A673 (cell line): ENCODE results near the gene TAGLN2. TPM values are rescaled to one million over a fixed set of nuclear protein-coding genes. Genes with fewer than 3 reads are reported as not detected.

Source experiments
- BruUV-seq: library from RNA; stranded (reverse); fragments of 400-500 nt; replicated peaks from 2 replicates; lab custom pipeline; 2021; lab: Mats Ljungman, UMichigan
- CTCF ChIA-PET: fragments of 300-600 bp; sonication (Branson Sonifier 250); formaldehyde crosslinking; loops from one replicate; lab custom pipeline; 2022; ENCODE audit warnings: antibody characterized with exemption; lab: Charles Lee
- POLR2A ChIA-PET: fragments of 300-600 bp; sonication (Branson Sonifier 250); formaldehyde crosslinking; loops from one replicate; lab custom pipeline; 2022; ENCODE audit warnings: antibody characterized with exemption; ENCODE audit not compliant: low non-redundant PET; lab: Charles Lee
- DNase-seq: peaks from one replicate; pipeline ENCODE4 v3.0.0-alpha.2; 2015; ENCODE audit warnings: low spot score
- H3K27ac ChIP-seq: fragments of 200-600 bp; sonication (generic); 2 replicates; pipeline ENCODE4 v1.5.1; 2016; ENCODE audit warnings: mixed run types, low read depth, mild to moderate bottlenecking, mixed read lengths, antibody characterized with exemption, low read length; ENCODE audit not compliant: poor library complexity, severe bottlenecking
- H3K27me3 ChIP-seq: fragments of 200-600 bp; sonication (generic); replicated peaks from 2 replicates; pipeline ENCODE4 v1.6.1; 2017; ENCODE audit warnings: mixed run types, low read depth, mild to moderate bottlenecking, mixed read lengths, antibody characterized with exemption, low read length; ENCODE audit not compliant: insufficient read depth, poor library complexity
- H3K36me3 ChIP-seq: fragments of 200-600 bp; sonication (generic); 2 replicates; pipeline ENCODE4 v1.6.1; 2016; ENCODE audit warnings: mixed run types, mild to moderate bottlenecking, mixed read lengths, antibody characterized with exemption, low read length; ENCODE audit not compliant: insufficient read depth, poor library complexity, severe bottlenecking
- H3K4me1 ChIP-seq: fragments of 200-600 bp; sonication (generic); 2 replicates; pipeline ENCODE4 v1.6.1; 2017; ENCODE audit warnings: mixed run types, mild to moderate bottlenecking, mixed read lengths, antibody characterized with exemption, low read length; ENCODE audit not compliant: insufficient read depth, poor library complexity, severe bottlenecking
- H3K4me3 ChIP-seq: fragments of 200-600 bp; sonication (generic); 2 replicates; pipeline ENCODE4 v1.5.1; 2016; ENCODE audit warnings: low read depth, mixed run types, mild to moderate bottlenecking, mixed read lengths, low read length; ENCODE audit not compliant: poor library complexity, severe bottlenecking
- H3K9me3 ChIP-seq: fragments of 200-600 bp; sonication (generic); 2 replicates; pipeline ENCODE4 v1.6.1; 2016; ENCODE audit warnings: mixed run types, low read depth, mild to moderate bottlenecking, mixed read lengths, antibody characterized with exemption, low read length; ENCODE audit not compliant: poor library complexity, severe bottlenecking
- EZH2 ChIP-seq: fragments of 200-600 bp; sonication (generic); IDR thresholded peaks from 2 replicates; pipeline ENCODE4 v1.6.1; 2017; ENCODE audit warnings: borderline replicate concordance, low read depth, mild to moderate bottlenecking, mixed read lengths, antibody characterized with exemption, low read length; ENCODE audit not compliant: poor library complexity, severe bottlenecking
- intact Hi-C: fragments of 100-400 bp; cut with micrococcal nuclease; formaldehyde crosslinking; loops from one replicate; pipeline ENCODE4 v1.10.0; 2022; ENCODE audit not compliant: unreplicated experiment
- total RNA-seq: library from RNA; stranded (reverse); gene quantifications from 2 replicates; pipeline ENCODE4 v1.2.3, GENCODE V29; 2021
- TF ChIP-seq, protein P1 (sequence below): fragments of 300-800, 200-600 bp; sonication (generic); conservative IDR thresholded peaks from 2 replicates; pipeline ENCODE4 v1.5.1; 2017; ENCODE audit warnings: low read depth, mild to moderate bottlenecking, antibody characterized with exemption, low read length, moderate library complexity, mixed read lengths

TAGLN2 gene
- total RNA-seq, 1 experiment from 2014 or later, result 198 TPM

DNA sequence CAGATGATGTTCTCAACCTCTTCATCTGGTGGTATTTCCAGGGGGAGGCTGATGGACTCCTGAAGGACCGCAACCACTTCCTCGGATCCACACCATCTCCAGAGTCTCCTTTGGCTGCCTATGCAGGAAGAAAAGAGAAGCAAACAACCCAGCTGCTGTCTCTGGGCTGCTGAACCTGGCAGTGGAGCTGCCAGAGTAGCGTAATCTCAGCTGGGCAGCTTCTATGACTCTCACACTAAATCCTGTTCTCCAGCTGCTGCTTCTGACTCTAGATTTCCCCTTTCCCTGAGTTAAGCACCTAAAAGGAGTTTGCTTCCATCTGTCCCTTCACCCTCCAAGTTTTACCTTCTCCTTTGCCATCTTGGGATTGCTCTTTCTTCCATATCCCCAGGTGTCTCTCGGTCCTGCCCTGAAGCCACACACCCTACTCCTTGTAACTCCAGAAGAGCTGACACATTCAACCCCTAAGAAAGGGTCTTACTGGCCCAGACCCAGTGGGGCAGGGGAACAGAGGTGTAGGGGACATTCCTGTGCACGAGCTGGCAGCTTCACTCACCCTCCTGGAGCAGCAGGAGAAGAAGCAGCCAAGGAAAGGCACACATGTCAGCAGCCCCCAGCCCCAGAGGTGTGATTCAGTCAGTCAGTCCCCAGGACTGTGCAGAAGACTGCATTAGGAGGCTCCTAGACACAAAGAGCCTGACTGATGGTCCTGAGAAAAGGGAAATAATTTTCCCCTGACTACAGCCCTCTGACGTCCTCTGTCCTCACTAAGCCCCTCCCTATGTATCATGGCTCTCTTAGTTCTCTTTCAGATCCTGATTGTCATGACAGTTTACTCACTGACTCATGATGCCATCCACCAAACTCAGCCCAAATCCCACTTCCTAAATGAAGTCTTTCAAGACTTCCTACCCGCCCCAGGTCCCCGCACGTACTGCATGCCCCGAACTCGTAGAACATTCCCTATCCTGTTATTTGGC lies 28.5 kb upstream of the TAGLN2 start, which contains the start of gene SLAMF9:
Gene SLAMF9, minus strand, starts transcription at position 702 of the 980 bp plus-strand sequence. Its CDS starts 100 bp downstream, at position 602.
- H3K4me1 ChIP-seq, result no peaks in the 10 kb centered on the region
- POLR2A ChIA-PET, result no interaction called here
- no TSS peak for BruUV-seq
- H3K9me3 ChIP-seq, result no peaks in the 10 kb centered on the region
- no peak within 1 kb of the TSS for H3K4me3 ChIP-seq
- intact Hi-C loops, result no loop called here
- CTCF ChIA-PET, result interaction anchor here (1.1 kb wide), 1 partner anchor 12 kb away, joined by 3 read pairs; no protein-coding TSS in a partner anchor
- no peaks in the 10 kb centered on the region for H3K36me3 ChIP-seq
- H3K27ac ChIP-seq, result no peak within 1 kb of the TSS
- no peak for TF ChIP-seq EZH2
- TF ChIP-seq, protein P1, sequence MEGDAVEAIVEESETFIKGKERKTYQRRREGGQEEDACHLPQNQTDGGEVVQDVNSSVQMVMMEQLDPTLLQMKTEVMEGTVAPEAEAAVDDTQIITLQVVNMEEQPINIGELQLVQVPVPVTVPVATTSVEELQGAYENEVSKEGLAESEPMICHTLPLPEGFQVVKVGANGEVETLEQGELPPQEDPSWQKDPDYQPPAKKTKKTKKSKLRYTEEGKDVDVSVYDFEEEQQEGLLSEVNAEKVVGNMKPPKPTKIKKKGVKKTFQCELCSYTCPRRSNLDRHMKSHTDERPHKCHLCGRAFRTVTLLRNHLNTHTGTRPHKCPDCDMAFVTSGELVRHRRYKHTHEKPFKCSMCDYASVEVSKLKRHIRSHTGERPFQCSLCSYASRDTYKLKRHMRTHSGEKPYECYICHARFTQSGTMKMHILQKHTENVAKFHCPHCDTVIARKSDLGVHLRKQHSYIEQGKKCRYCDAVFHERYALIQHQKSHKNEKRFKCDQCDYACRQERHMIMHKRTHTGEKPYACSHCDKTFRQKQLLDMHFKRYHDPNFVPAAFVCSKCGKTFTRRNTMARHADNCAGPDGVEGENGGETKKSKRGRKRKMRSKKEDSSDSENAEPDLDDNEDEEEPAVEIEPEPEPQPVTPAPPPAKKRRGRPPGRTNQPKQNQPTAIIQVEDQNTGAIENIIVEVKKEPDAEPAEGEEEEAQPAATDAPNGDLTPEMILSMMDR, result no peak
- DNase-seq, result no peak
- H3K27me3 ChIP-seq, result peaks cover 27% of the 10 kb centered on the region

DNA sequence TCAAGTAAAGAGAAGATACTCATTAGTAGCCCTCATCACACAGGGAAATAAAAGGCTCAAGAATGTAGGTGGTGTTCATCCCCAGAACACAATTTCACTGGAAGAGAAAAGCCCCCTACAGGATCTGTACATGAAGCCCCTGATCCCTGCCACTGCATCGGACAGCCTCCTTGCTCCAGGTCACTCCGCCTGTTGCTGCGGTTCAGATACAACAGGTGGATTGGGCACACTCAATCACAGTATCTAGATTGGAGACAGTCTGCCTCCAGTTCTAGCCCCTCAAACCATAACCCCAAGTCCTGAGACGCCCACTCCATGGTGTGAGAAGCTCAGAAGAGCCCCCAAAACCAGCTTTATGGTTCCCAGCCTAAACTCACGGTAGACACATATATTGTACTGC lies 27.6 kb upstream of the TAGLN2 start:
- intact Hi-C loops, result no loop called here
- no peaks in the 10 kb centered on the region for H3K9me3 ChIP-seq
- ChIA-PET POLR2A (no interaction called here), CTCF (no interaction called here)
- no peak for DNase-seq
- no peak overlapping the region for H3K4me3 ChIP-seq
- no peaks in the 10 kb centered on the region for H3K4me1 ChIP-seq
- no peak overlapping the region for H3K27ac ChIP-seq
- TF ChIP-seq, protein P1, result no peak
- no peak for TF ChIP-seq EZH2
- H3K27me3 ChIP-seq, result peaks cover 27% of the 10 kb centered on the region
- no TSS peak for BruUV-seq
- no peaks in the 10 kb centered on the region for H3K36me3 ChIP-seq

GRCh38 chr1:159951551-159951950 lies 26.2 kb upstream of the TAGLN2 start:
- intact Hi-C loops, result no loop called here
- Histone ChIP-seq H3K36me3 (no peaks in the 10 kb centered on the region), H3K27ac (no peak overlapping the region), H3K27me3 (peaks cover 27% of the 10 kb centered on the region), H3K4me1 (no peaks in the 10 kb centered on the region), H3K4me3 (no peak overlapping the region), H3K9me3 (no peaks in the 10 kb centered on the region)
- DNase-seq, result no peak
- no TSS peak for BruUV-seq
- POLR2A ChIA-PET, result no interaction called here
- no peak for TF ChIP-seq EZH2
- TF ChIP-seq, protein P1, result no peak
- CTCF ChIA-PET, result no interaction called here
